Measurements from ENCODE around the gene AGAP1.

AGAP1 gene

GRCh38 chr2:235957251-235957650 is 463.4 kb downstream of the AGAP1 start:
- POLR2A ChIA-PET, result no interaction called here
- TF ChIP-seq CTCF (IDR thresholded peaks at IDR 0.05; ENCODE audit: control extremely low read depth, extremely low read depth, low read depth, missing control alignments), result no peak
- no peak for DNase-seq (ENCODE audit: extremely low spot score)
- CTCF ChIA-PET, result interaction anchor here (1.4 kb wide), 1 partner anchor 12 kb away, joined by 3 read pairs; no protein-coding TSS in a partner anchor

GRCh38 chr2:235958221-235958930 is 464.5 kb downstream of the AGAP1 start:
- no peak for TF ChIP-seq CTCF (IDR thresholded peaks at IDR 0.05; ENCODE audit: control extremely low read depth, extremely low read depth, low read depth, missing control alignments)
- ChIA-PET POLR2A (no interaction called here), CTCF (no interaction called here)
- DNase-seq (ENCODE audit: extremely low spot score), result no peak

GRCh38 chr2:235958931-235959410 is 465.1 kb downstream of the AGAP1 start:
- ChIA-PET CTCF (no interaction called here), POLR2A (no interaction called here)
- DNase-seq (ENCODE audit: extremely low spot score), result no peak
- TF ChIP-seq CTCF (IDR thresholded peaks at IDR 0.05; ENCODE audit: control extremely low read depth, extremely low read depth, low read depth, missing control alignments), result no peak

GRCh38 chr2:235960011-235960715 is 466.3 kb downstream of the AGAP1 start:
- TF ChIP-seq CTCF (IDR thresholded peaks at IDR 0.05; ENCODE audit: control extremely low read depth, extremely low read depth, low read depth, missing control alignments), result no peak
- CTCF ChIA-PET, result no interaction called here
- DNase-seq (ENCODE audit: extremely low spot score), result no peak
- POLR2A ChIA-PET, result no interaction called here

GRCh38 chr2:235960716-235961640 is 467.1 kb downstream of the AGAP1 start:
- no peak for TF ChIP-seq CTCF (IDR thresholded peaks at IDR 0.05; ENCODE audit: control extremely low read depth, extremely low read depth, low read depth, missing control alignments)
- ChIA-PET CTCF (no interaction called here), POLR2A (no interaction called here)
- DNase-seq (ENCODE audit: extremely low spot score), result no peak

- ChIA-PET POLR2A (no interaction called here), CTCF (no interaction called here)
- no peak for TF ChIP-seq CTCF (IDR thresholded peaks at IDR 0.05; ENCODE audit: control extremely low read depth, extremely low read depth, low read depth, missing control alignments)
- DNase-seq (ENCODE audit: extremely low spot score), result no peak
These were observed 467.9 kb downstream of the AGAP1 start for GRCh38 chr2:235961711-235962110.

Measured in GM10248 (cell line).